DMS53 (cell line): ENCODE results near the gene RNF223.

Experiments
- DNase-seq: peaks from one replicate; lab custom pipeline; 2025; lab: John Stamatoyannopoulos, UW

RNF223 gene

GRCh38 chr1:1027791-1028190 lies 46.3 kb downstream of the RNF223 start:
- no peak for DNase-seq

GRCh38 chr1:1026599-1027413 lies 47.3 kb downstream of the RNF223 start:
- no peak for DNase-seq

GRCh38 chr1:1025730-1026129 lies 48.4 kb downstream of the RNF223 start:
- DNase-seq = no peak

- DNase-seq = no peak
Measured at GRCh38 chr1:1024771-1025699, 49.1 kb downstream of the RNF223 start.

- no peak for DNase-seq
Measured at GRCh38 chr1:1024149-1024770, 49.8 kb downstream of the RNF223 start.

- no peak for DNase-seq
Measured at GRCh38 chr1:1023700-1024099, 50.4 kb downstream of the RNF223 start.

GRCh38 chr1:1022302-1023009 lies 51.6 kb downstream of the RNF223 start:
- DNase-seq = no peak

- DNase-seq = no peak
Measured at GRCh38 chr1:1021920-1022259, 52.2 kb downstream of the RNF223 start.

GRCh38 chr1:1021010-1021919 lies 52.8 kb downstream of the RNF223 start:
- DNase-seq = peak; percentile 63
